ENCODE data around the gene SDSL. TPM values are rescaled to one million over a fixed set of nuclear protein-coding genes. Genes with fewer than 3 reads are reported as not detected.
A peak's percentile ranks its signal among the peaks of the same experiment; 100 is the strongest.

The SDSL gene
- total and polyA plus RNA-seq, 2 experiments from 2014 or later = not detected

DNA sequence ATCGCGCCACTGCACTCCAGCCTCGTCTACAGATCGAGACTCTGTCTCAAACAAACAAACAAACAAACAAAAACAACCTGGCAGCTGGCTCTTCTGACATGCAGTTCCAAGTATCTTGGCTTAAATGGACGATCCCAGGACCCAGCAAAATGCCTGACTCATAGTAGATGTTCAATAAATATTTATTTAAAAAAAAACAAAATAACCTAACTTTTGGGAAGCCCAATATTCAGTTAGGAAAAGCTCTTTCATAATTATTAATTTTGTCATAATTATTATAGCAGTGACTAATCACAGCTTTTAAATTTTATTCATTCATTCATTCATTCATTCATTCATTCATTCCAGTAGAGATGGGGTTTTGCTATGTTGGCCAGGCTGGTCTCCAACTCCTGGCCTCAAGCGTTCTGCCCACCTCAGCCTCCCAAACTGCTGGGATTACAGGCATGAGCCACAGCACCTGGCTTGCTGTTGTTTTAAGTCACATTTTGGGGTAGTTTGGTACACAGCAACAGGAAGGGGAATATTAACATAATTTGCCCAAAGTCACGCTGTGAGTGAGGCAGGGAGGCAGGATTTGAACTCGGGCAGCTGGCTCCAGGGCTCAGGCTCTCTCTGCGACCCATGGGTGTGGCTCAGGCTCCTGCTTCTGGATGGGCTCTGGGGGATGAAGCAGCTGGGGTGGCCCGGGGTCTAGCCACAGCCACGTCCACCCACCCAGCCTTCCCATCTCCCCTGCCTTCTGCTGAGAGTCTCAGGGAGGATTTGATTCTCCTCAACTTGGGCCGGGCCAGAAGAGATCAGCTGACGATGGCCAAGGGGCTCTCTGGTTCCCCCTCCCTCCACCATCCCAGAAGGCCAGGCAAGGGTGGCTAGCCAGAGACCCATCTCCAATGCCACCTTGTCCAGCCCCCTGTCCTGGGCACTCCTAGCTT is 20.8 kb upstream of the SDSL start:
- Mint-ChIP-seq H3K36me3 (ENCODE audit: low read depth) (no peaks in the 10 kb centered on the region), H3K4me3 (no peak overlapping the region), H3K27ac (no peak overlapping the region), H3K9me3 (no peaks in the 10 kb centered on the region), H3K27me3 (ENCODE audit: insufficient read depth, low read depth, poor library complexity) (peaks cover 4% of the 10 kb centered on the region), H3K4me1 (peaks cover 20% of the 10 kb centered on the region)
- 0 out of 2 replicates have a peak overlapping the region, but pooled peaks have one; percentile 52 for H2AFZ ChIP-seq
- H3K27me3 ChIP-seq (ENCODE audit: insufficient read depth) = no peaks in the 10 kb centered on the region
- no peaks in the 10 kb centered on the region for H3K79me2 ChIP-seq (replicated peaks; ENCODE audit: insufficient read depth)
- H4K20me1 ChIP-seq (replicated peaks; ENCODE audit: insufficient read depth) = no peaks in the 10 kb centered on the region
- ATAC-seq (no peak), DNase-seq (ENCODE audit: low spot score) (no peak)
- no peaks in the 10 kb centered on the region for H3F3A ChIP-seq (replicated peaks; ENCODE audit: low read depth)
- no peak overlapping the region for H3K27ac ChIP-seq (ENCODE audit: low read depth)
- H3K36me3 ChIP-seq (ENCODE audit: insufficient read depth) = no peaks in the 10 kb centered on the region
- H3K9me2 ChIP-seq (ENCODE audit: insufficient read depth) = no peaks in the 10 kb centered on the region
- H3K4me3 ChIP-seq = no peak overlapping the region
- TF ChIP-seq, protein P1, sequence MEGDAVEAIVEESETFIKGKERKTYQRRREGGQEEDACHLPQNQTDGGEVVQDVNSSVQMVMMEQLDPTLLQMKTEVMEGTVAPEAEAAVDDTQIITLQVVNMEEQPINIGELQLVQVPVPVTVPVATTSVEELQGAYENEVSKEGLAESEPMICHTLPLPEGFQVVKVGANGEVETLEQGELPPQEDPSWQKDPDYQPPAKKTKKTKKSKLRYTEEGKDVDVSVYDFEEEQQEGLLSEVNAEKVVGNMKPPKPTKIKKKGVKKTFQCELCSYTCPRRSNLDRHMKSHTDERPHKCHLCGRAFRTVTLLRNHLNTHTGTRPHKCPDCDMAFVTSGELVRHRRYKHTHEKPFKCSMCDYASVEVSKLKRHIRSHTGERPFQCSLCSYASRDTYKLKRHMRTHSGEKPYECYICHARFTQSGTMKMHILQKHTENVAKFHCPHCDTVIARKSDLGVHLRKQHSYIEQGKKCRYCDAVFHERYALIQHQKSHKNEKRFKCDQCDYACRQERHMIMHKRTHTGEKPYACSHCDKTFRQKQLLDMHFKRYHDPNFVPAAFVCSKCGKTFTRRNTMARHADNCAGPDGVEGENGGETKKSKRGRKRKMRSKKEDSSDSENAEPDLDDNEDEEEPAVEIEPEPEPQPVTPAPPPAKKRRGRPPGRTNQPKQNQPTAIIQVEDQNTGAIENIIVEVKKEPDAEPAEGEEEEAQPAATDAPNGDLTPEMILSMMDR (conservative IDR thresholded peaks at IDR 0.05; ENCODE audit: low read depth in 2 of 2) = no peak
- no peak for TF ChIP-seq NANOG (IDR thresholded peaks at IDR 0.05; ENCODE audit: borderline replicate concordance)
- peaks cover 22% of the 10 kb centered on the region for H3K4me1 ChIP-seq (ENCODE audit: insufficient read depth)
- H3K4me2 ChIP-seq = no peak overlapping the region

DNA sequence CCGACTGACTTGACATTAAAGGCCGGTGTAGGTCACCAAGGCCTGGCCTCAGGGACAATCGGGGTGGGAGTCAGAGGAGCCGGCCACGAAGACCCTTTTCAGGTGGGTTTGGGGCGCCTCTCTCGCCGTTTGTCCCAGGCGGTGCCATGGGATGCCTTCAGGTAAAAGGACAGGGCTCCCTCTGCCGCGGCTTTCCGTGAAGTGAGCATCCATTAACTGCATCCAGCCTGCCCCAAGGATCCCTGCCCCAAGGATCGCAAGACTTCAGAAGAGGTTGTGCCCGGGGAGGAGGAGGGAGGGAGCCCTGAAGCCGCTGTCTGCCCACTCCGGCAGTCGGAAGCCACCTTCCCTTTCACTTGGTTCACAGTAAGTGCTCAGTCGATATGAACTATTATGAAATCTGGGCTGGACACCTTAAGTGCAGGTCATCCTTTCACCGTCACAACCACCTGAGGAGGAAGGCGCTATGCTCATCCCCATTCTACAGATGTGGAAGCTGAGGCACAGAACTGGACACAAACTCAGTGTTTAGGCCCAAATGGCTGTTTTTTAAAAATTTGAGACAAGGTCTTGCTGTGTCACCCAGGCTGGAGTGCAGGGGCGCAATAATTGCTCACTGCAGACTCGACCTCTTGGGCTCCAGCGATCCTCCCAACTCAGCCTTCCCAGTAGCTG is 19.5 kb upstream of the SDSL start:
- Mint-ChIP-seq H3K36me3 (ENCODE audit: low read depth) (no peaks in the 10 kb centered on the region), H3K9me3 (no peaks in the 10 kb centered on the region), H3K4me3 (no peak overlapping the region), H3K4me1 (peaks cover 22% of the 10 kb centered on the region), H3K27ac (no peak overlapping the region), H3K27me3 (ENCODE audit: insufficient read depth, low read depth, poor library complexity) (peaks cover 4% of the 10 kb centered on the region)
- no peaks in the 10 kb centered on the region for H3K79me2 ChIP-seq (replicated peaks; ENCODE audit: insufficient read depth)
- H3K9me2 ChIP-seq (ENCODE audit: insufficient read depth) = no peaks in the 10 kb centered on the region
- H3F3A ChIP-seq (replicated peaks; ENCODE audit: low read depth) = no peaks in the 10 kb centered on the region
- H3K4me1 ChIP-seq (ENCODE audit: insufficient read depth) = peaks cover 25% of the 10 kb centered on the region
- H3K4me2 ChIP-seq = no peak overlapping the region
- H4K20me1 ChIP-seq (replicated peaks; ENCODE audit: insufficient read depth) = no peaks in the 10 kb centered on the region
- no peaks in the 10 kb centered on the region for H3K36me3 ChIP-seq (ENCODE audit: insufficient read depth)
- DNase-seq (ENCODE audit: low spot score) = no peak
- no peak overlapping the region for H3K27ac ChIP-seq (ENCODE audit: low read depth)
- no peak overlapping the region for H3K4me3 ChIP-seq
- H2AFZ ChIP-seq = no peak overlapping the region
- no peaks in the 10 kb centered on the region for H3K27me3 ChIP-seq (ENCODE audit: insufficient read depth)
- no peak for ATAC-seq
- no peak for TF ChIP-seq NANOG (IDR thresholded peaks at IDR 0.05; ENCODE audit: borderline replicate concordance)
- TF ChIP-seq ETS1 (IDR thresholded peaks at IDR 0.05) = no peak
- no peak for TF ChIP-seq ZNF114 (CRISPR knock-in tag; IDR thresholded peaks at IDR 0.05)
- TF ChIP-seq EZH2phosphoT487 (IDR thresholded peaks at IDR 0.05; ENCODE audit: unreplicated experiment) = no peak
- TF ChIP-seq STAT1 (IDR thresholded peaks at IDR 0.05; ENCODE audit: unreplicated experiment) = no peak
- TF ChIP-seq, protein P2, sequence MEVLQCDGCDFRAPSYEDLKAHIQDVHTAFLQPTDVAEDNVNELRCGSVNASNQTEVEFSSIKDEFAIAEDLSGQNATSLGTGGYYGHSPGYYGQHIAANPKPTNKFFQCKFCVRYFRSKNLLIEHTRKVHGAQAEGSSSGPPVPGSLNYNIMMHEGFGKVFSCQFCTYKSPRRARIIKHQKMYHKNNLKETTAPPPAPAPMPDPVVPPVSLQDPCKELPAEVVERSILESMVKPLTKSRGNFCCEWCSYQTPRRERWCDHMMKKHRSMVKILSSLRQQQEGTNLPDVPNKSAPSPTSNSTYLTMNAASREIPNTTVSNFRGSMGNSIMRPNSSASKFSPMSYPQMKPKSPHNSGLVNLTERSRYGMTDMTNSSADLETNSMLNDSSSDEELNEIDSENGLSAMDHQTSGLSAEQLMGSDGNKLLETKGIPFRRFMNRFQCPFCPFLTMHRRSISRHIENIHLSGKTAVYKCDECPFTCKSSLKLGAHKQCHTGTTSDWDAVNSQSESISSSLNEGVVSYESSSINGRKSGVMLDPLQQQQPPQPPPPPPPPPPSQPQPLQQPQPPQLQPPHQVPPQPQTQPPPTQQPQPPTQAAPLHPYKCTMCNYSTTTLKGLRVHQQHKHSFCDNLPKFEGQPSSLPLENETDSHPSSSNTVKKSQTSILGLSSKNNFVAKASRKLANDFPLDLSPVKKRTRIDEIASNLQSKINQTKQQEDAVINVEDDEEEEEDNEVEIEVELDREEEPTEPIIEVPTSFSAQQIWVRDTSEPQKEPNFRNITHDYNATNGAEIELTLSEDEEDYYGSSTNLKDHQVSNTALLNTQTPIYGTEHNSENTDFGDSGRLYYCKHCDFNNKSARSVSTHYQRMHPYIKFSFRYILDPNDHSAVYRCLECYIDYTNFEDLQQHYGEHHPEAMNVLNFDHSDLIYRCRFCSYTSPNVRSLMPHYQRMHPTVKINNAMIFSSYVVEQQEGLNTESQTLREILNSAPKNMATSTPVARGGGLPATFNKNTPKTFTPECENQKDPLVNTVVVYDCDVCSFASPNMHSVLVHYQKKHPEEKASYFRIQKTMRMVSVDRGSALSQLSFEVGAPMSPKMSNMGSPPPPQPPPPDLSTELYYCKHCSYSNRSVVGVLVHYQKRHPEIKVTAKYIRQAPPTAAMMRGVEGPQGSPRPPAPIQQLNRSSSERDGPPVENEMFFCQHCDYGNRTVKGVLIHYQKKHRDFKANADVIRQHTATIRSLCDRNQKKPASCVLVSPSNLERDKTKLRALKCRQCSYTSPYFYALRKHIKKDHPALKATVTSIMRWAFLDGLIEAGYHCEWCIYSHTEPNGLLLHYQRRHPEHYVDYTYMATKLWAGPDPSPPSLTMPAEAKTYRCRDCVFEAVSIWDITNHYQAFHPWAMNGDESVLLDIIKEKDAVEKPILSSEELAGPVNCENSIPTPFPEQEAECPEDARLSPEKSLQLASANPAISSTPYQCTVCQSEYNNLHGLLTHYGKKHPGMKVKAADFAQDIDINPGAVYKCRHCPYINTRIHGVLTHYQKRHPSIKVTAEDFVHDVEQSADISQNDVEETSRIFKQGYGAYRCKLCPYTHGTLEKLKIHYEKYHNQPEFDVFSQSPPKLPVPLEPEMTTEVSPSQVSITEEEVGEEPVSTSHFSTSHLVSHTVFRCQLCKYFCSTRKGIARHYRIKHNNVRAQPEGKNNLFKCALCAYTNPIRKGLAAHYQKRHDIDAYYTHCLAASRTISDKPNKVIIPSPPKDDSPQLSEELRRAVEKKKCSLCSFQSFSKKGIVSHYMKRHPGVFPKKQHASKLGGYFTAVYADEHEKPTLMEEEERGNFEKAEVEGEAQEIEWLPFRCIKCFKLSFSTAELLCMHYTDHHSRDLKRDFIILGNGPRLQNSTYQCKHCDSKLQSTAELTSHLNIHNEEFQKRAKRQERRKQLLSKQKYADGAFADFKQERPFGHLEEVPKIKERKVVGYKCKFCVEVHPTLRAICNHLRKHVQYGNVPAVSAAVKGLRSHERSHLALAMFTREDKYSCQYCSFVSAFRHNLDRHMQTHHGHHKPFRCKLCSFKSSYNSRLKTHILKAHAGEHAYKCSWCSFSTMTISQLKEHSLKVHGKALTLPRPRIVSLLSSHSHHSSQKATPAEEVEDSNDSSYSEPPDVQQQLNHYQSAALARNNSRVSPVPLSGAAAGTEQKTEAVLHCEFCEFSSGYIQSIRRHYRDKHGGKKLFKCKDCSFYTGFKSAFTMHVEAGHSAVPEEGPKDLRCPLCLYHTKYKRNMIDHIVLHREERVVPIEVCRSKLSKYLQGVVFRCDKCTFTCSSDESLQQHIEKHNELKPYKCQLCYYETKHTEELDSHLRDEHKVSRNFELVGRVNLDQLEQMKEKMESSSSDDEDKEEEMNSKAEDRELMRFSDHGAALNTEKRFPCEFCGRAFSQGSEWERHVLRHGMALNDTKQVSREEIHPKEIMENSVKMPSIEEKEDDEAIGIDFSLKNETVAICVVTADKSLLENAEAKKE (CRISPR knock-in tag; IDR thresholded peaks at IDR 0.05) = no peak
- TF ChIP-seq, protein P1 (conservative IDR thresholded peaks at IDR 0.05; ENCODE audit: low read depth in 2 of 2) = no peak

Data from GM23338 (cell line).